Astrocyte (in vitro differentiated cells and primary cell): Measurements from ENCODE around the gene TRIP4.

ENCODE experiments used
- CTCF ChIP-seq: IDR thresholded peaks from 2 replicates; pipeline ENCODE4 v1.5.1; 2011; ENCODE audit warnings: low read depth, mild to moderate bottlenecking, inconsistent platforms, low read length, moderate library complexity; ENCODE audit not compliant: insufficient read depth
- EZH2 ChIP-seq: IDR thresholded peaks from 2 replicates; pipeline ENCODE4 v1.6.1; 2012; ENCODE audit warnings: mild to moderate bottlenecking, low read length, inconsistent platforms; ENCODE audit not compliant: insufficient read depth

GRCh38 chr15:64412216-64412615 is 24.6 kb downstream of the TRIP4 start:
- TF ChIP-seq CTCF = no peak
- TF ChIP-seq EZH2 = no peak
